NCI-H2107 (cell line): ENCODE data around the gene TRIP4.
"Not testable (repeated sequence)": the region's sequence is repeated elsewhere in the genome, so short reads cannot be mapped to it uniquely, and the experiment has no call there.

Experiments
- DNase-seq: peaks from one replicate; lab custom pipeline; 2025; lab: John Stamatoyannopoulos, UW

Gene TRIP4

GRCh38 chr15:64490598-64491259 lies 103.1 kb downstream of the TRIP4 start:
- DNase-seq: no peak

GRCh38 chr15:64493641-64494040 lies 106.0 kb downstream of the TRIP4 start:
- no peak for DNase-seq

- not testable (repeated sequence) for DNase-seq
Measured at GRCh38 chr15:64495968-64496367, 108.3 kb downstream of the TRIP4 start.

GRCh38 chr15:64500695-64501395 lies 113.2 kb downstream of the TRIP4 start:
- no peak for DNase-seq

GRCh38 chr15:64501396-64501715 lies 113.7 kb downstream of the TRIP4 start:
- DNase-seq: no peak

- DNase-seq: no peak
Measured at GRCh38 chr15:64502151-64502550, 114.5 kb downstream of the TRIP4 start.

- no peak for DNase-seq
Measured at GRCh38 chr15:64502551-64502950, 114.9 kb downstream of the TRIP4 start.

- no peak for DNase-seq
Measured at GRCh38 chr15:64503197-64503596, 115.6 kb downstream of the TRIP4 start.

- no peak for DNase-seq
Measured at GRCh38 chr15:64503640-64504039, 116.0 kb downstream of the TRIP4 start.
